ENCODE data around the gene SNAP29. TPM values are rescaled to one million over a fixed set of nuclear protein-coding genes. Genes with fewer than 3 reads are reported as not detected.
"Not testable (repeated sequence)": the region's sequence is repeated elsewhere in the genome, so short reads cannot be mapped to it uniquely, and the experiment has no call there.

The SNAP29 gene
- total RNA-seq, 1 donor from 2014 or later: 22.9 TPM

- H3K36me3 Mint-ChIP-seq (ENCODE audit: unreplicated experiment): no peaks in the 10 kb centered on the region
- peaks cover 5% of the 10 kb centered on the region for H3K27me3 Mint-ChIP-seq (ENCODE audit: unreplicated experiment)
- no peak overlapping the region for H3K27ac Mint-ChIP-seq (ENCODE audit: unreplicated experiment)
- DNase-seq: no peak
- peaks cover 9% of the 10 kb centered on the region for H3K4me1 Mint-ChIP-seq (ENCODE audit: low read depth, unreplicated experiment)
- peaks cover 5% of the 10 kb centered on the region for H3K9me3 Mint-ChIP-seq (ENCODE audit: unreplicated experiment)
- H3K4me3 Mint-ChIP-seq (ENCODE audit: unreplicated experiment): no peak overlapping the region
- TF ChIP-seq CTCF (IDR thresholded peaks at IDR 0.05; ENCODE audit: partially characterized antibody, unreplicated experiment): no peak
These were observed 75.1 kb downstream of the SNAP29 start for GRCh38 chr22:20933910-20934309.

GRCh38 chr22:20935049-20935448 lies 76.2 kb downstream of the SNAP29 start:
- not testable (repeated sequence) for H3K27me3 Mint-ChIP-seq (ENCODE audit: unreplicated experiment); H3K27ac Mint-ChIP-seq (ENCODE audit: unreplicated experiment); H3K36me3 Mint-ChIP-seq (ENCODE audit: unreplicated experiment); DNase-seq; H3K4me3 Mint-ChIP-seq (ENCODE audit: unreplicated experiment); H3K9me3 Mint-ChIP-seq (ENCODE audit: unreplicated experiment)
- peaks cover 14% of the 10 kb centered on the region for H3K4me1 Mint-ChIP-seq (ENCODE audit: low read depth, unreplicated experiment)

GRCh38 chr22:20935780-20936539 lies 77.2 kb downstream of the SNAP29 start:
- peaks cover 23% of the 10 kb centered on the region for H3K4me1 Mint-ChIP-seq (ENCODE audit: low read depth, unreplicated experiment)
- H3K27me3 Mint-ChIP-seq (ENCODE audit: unreplicated experiment): not testable (repeated sequence)

GRCh38 chr22:20937031-20937793 lies 78.4 kb downstream of the SNAP29 start:
- no peak for DNase-seq
- no peak overlapping the region for H3K27ac Mint-ChIP-seq (ENCODE audit: unreplicated experiment)
- peaks cover 24% of the 10 kb centered on the region for H3K4me1 Mint-ChIP-seq (ENCODE audit: low read depth, unreplicated experiment)
- peak overlapping the region; percentile 5 for H3K4me3 Mint-ChIP-seq (ENCODE audit: unreplicated experiment)
- peaks cover 5% of the 10 kb centered on the region for H3K27me3 Mint-ChIP-seq (ENCODE audit: unreplicated experiment)
- H3K9me3 Mint-ChIP-seq (ENCODE audit: unreplicated experiment): peaks cover 6% of the 10 kb centered on the region
- no peak for TF ChIP-seq CTCF (IDR thresholded peaks at IDR 0.05; ENCODE audit: partially characterized antibody, unreplicated experiment)
- H3K36me3 Mint-ChIP-seq (ENCODE audit: unreplicated experiment): no peaks in the 10 kb centered on the region

More at GRCh38 chr22:20935780-20936539, 77.2 kb downstream of the SNAP29 start:
- not testable (repeated sequence) for H3K9me3 Mint-ChIP-seq (ENCODE audit: unreplicated experiment); H3K4me3 Mint-ChIP-seq (ENCODE audit: unreplicated experiment); DNase-seq; H3K36me3 Mint-ChIP-seq (ENCODE audit: unreplicated experiment); H3K27ac Mint-ChIP-seq (ENCODE audit: unreplicated experiment)

GRCh38 chr22:20937794-20938671 lies 79.2 kb downstream of the SNAP29 start:
- peaks cover 24% of the 10 kb centered on the region for H3K4me1 Mint-ChIP-seq (ENCODE audit: low read depth, unreplicated experiment)
- H3K36me3 Mint-ChIP-seq (ENCODE audit: unreplicated experiment): no peaks in the 10 kb centered on the region
- DNase-seq: no peak
- H3K27me3 Mint-ChIP-seq (ENCODE audit: unreplicated experiment): peaks cover 5% of the 10 kb centered on the region
- H3K27ac Mint-ChIP-seq (ENCODE audit: unreplicated experiment): no peak overlapping the region
- peak overlapping the region; percentile 8 for H3K4me3 Mint-ChIP-seq (ENCODE audit: unreplicated experiment)
- TF ChIP-seq CTCF (IDR thresholded peaks at IDR 0.05; ENCODE audit: partially characterized antibody, unreplicated experiment): no peak
- H3K9me3 Mint-ChIP-seq (ENCODE audit: unreplicated experiment): peaks cover 5% of the 10 kb centered on the region

GRCh38 chr22:20939457-20940185 lies 80.8 kb downstream of the SNAP29 start:
- Mint-ChIP-seq H3K4me1 (ENCODE audit: low read depth, unreplicated experiment) (peaks cover 24% of the 10 kb centered on the region), H3K27ac (ENCODE audit: unreplicated experiment) (peak overlapping the region; percentile 54)
- H3K36me3 Mint-ChIP-seq (ENCODE audit: unreplicated experiment); H3K9me3 Mint-ChIP-seq (ENCODE audit: unreplicated experiment); H3K27me3 Mint-ChIP-seq (ENCODE audit: unreplicated experiment); DNase-seq; H3K4me3 Mint-ChIP-seq (ENCODE audit: unreplicated experiment): not testable (repeated sequence)
